Measurements from ENCODE around the gene MAP2K3.
"Not testable (repeated sequence)": the region's sequence is repeated elsewhere in the genome, so short reads cannot be mapped to it uniquely, and the experiment has no call there.

The MAP2K3 gene

GRCh38 chr17:21316887-21317500 is 32.5 kb downstream of the MAP2K3 start:
- in situ Hi-C loops (cut with MboI; ENCODE audit: low pct_unique_long_range_greater_than_20kb, low sequenced_read_pairs), result loop anchor here (25.0 kb wide), 1 partner anchor 470 kb away; no protein-coding TSS in a partner anchor
- DNase-seq, result not testable (repeated sequence)

GRCh38 chr17:21317821-21318220 is 33.3 kb downstream of the MAP2K3 start:
- not testable (repeated sequence) for DNase-seq
- in situ Hi-C loops (cut with MboI; ENCODE audit: low pct_unique_long_range_greater_than_20kb, low sequenced_read_pairs), result loop anchor here (25.0 kb wide), 1 partner anchor 469 kb away; no protein-coding TSS in a partner anchor

DNA sequence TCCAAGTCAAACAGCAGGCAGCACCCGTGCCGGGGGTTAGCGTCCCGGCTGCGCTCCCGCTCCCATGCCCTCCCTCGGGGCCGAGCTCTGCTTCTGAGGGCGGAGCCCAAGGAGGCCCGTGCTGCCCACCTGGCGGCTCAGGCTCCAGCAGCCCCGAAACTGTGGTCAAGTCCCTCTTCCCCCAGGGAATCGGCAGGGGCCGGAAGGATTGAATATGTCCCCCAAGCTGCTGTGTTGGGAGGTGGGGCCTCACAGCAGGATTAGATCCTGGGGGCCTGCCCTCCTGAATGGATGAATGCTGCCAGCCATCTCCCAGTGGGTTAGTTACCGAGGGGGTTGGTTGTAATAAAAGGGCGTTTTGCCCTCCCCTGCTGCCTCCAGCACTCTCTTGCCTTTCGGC is 33.9 kb downstream of the MAP2K3 start:
- DNase-seq, result no peak
- in situ Hi-C loops (cut with MboI; ENCODE audit: low pct_unique_long_range_greater_than_20kb, low sequenced_read_pairs), result loop anchor here (25.0 kb wide), 1 partner anchor 469 kb away; no protein-coding TSS in a partner anchor

- not testable (repeated sequence) for DNase-seq
- in situ Hi-C loops (cut with MboI; ENCODE audit: low pct_unique_long_range_greater_than_20kb, low sequenced_read_pairs), result loop anchor here (25.0 kb wide), 1 partner anchor 468 kb away; no protein-coding TSS in a partner anchor
Measured at GRCh38 chr17:21318856-21319255, 34.3 kb downstream of the MAP2K3 start.

GRCh38 chr17:21319256-21319655 is 34.7 kb downstream of the MAP2K3 start:
- in situ Hi-C loops (cut with MboI; ENCODE audit: low pct_unique_long_range_greater_than_20kb, low sequenced_read_pairs), result loop anchor here (25.0 kb wide), 1 partner anchor 468 kb away; no protein-coding TSS in a partner anchor
- not testable (repeated sequence) for DNase-seq

- in situ Hi-C loops (cut with MboI; ENCODE audit: low pct_unique_long_range_greater_than_20kb, low sequenced_read_pairs), result loop anchor here (25.0 kb wide), 1 partner anchor 467 kb away; no protein-coding TSS in a partner anchor
Measured at GRCh38 chr17:21319686-21320375, 35.3 kb downstream of the MAP2K3 start.

DNA sequence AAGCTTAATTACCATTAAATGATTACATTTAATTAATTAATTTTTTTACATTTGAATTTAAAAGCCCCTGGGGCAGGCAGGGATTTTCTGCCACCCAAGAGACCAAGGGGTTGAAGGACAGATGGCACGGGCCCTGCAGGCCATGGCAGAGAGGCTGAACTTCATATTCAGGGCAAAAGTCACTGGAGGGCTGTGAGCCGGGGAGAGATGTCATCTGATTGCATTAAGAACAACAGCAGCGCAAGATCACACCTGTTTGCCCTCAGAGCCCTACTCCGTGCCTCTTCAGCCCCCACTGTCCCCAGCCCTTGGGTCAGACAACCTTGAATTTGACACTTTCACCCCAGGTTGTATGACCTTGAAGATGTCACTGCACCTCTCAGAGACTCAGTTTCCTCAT is 35.9 kb downstream of the MAP2K3 start:
- in situ Hi-C loops (cut with MboI; ENCODE audit: low pct_unique_long_range_greater_than_20kb, low sequenced_read_pairs), result loop anchor here (25.0 kb wide), 1 partner anchor 467 kb away; no protein-coding TSS in a partner anchor
- DNase-seq, result not testable (repeated sequence)

More at GRCh38 chr17:21319686-21320375, 35.3 kb downstream of the MAP2K3 start:
- DNase-seq, result not testable (repeated sequence)

DNA sequence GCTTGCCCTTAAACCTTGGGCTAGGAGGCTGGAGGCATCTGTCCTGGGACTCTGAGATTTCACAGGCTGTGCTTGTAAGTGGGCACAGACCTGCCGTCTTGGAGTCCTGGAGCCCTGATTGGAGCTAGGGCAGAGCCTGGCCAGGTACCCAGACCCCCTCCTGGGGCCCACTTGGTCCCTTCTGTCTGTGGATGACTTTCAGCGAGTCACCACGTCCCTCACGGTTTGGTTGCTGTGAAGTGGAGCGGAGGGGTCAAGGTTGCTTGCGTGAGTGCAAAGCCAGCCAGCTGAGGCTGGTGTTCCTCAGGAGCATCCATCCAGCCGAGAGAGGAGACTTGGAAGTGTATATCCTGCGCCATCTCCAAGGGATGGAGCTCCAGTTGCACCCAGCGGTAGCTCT is 36.5 kb downstream of the MAP2K3 start:
- in situ Hi-C loops (cut with MboI; ENCODE audit: low pct_unique_long_range_greater_than_20kb, low sequenced_read_pairs), result loop anchor here (25.0 kb wide), 1 partner anchor 466 kb away; no protein-coding TSS in a partner anchor
- DNase-seq, result not testable (repeated sequence)

- not testable (repeated sequence) for DNase-seq
- in situ Hi-C loops (cut with MboI; ENCODE audit: low pct_unique_long_range_greater_than_20kb, low sequenced_read_pairs), result loop anchor here (25.0 kb wide), 1 partner anchor 466 kb away; no protein-coding TSS in a partner anchor
Measured at GRCh38 chr17:21321744-21322191, 37.3 kb downstream of the MAP2K3 start.

- not testable (repeated sequence) for DNase-seq
- in situ Hi-C loops (cut with MboI; ENCODE audit: low pct_unique_long_range_greater_than_20kb, low sequenced_read_pairs), result loop anchor here (25.0 kb wide), 1 partner anchor 464 kb away; no protein-coding TSS in a partner anchor
Measured at GRCh38 chr17:21323257-21324111, 39.0 kb downstream of the MAP2K3 start.

- in situ Hi-C loops (cut with MboI; ENCODE audit: low pct_unique_long_range_greater_than_20kb, low sequenced_read_pairs), result loop anchor here (25.0 kb wide), 1 partner anchor 463 kb away; no protein-coding TSS in a partner anchor
- not testable (repeated sequence) for DNase-seq
Measured at GRCh38 chr17:21324741-21325140, 40.2 kb downstream of the MAP2K3 start.

- in situ Hi-C loops (cut with MboI; ENCODE audit: low pct_unique_long_range_greater_than_20kb, low sequenced_read_pairs), result not testable (repeated sequence)
Measured at GRCh38 chr17:21327921-21328320, 43.4 kb downstream of the MAP2K3 start.

DNA sequence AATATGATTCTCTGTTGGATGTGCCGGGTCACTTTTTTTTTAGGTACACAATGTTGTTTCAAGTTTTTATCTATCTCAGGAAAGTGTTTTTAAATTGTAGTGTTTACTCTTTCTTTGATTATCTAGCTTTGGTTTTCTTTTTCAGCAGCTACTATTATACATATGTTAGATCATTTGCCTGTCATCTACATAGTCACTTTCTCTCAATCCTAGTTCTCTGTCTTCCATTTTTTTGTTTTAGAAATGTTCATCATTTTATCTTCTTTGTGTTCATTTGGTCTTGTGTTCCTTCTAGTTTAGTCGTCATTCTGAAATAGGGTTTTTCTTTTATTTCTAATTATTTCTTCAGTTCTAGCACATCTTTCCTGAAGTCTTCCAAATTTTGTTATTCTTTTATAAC is 44.3 kb downstream of the MAP2K3 start:
- in situ Hi-C loops (cut with MboI; ENCODE audit: low pct_unique_long_range_greater_than_20kb, low sequenced_read_pairs); DNase-seq: not testable (repeated sequence)

More at GRCh38 chr17:21327921-21328320, 43.4 kb downstream of the MAP2K3 start:
- DNase-seq, result not testable (repeated sequence)

GRCh38 chr17:21330436-21331160 is 46.1 kb downstream of the MAP2K3 start:
- no peak for DNase-seq
- in situ Hi-C loops (cut with MboI; ENCODE audit: low pct_unique_long_range_greater_than_20kb, low sequenced_read_pairs), result no loop called here

- DNase-seq; in situ Hi-C loops (cut with MboI; ENCODE audit: low pct_unique_long_range_greater_than_20kb, low sequenced_read_pairs): not testable (repeated sequence)
Measured at GRCh38 chr17:21336541-21337294, 52.2 kb downstream of the MAP2K3 start.

- in situ Hi-C loops (cut with MboI; ENCODE audit: low pct_unique_long_range_greater_than_20kb, low sequenced_read_pairs); DNase-seq: not testable (repeated sequence)
Measured at GRCh38 chr17:21337981-21338625, 53.6 kb downstream of the MAP2K3 start.

DNA sequence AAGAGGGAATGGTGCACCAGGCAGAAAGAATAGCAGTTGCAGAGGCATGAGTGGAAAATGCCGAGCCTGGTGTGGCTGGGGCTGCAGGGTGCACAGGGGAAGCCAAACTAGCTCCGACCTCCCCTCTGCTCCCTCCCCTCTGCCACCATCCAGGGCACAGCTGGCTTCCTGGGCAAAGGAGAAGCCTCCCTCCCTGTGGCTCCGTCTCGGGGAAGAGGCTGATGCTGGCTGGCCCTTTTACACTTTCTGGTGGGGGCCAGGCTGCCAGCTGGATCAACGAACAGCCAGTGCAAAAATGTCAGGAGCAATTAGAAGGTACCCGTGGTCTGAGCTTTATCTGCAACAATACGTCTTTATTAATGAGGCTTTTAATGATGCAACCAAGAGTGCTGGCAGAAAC is 54.5 kb downstream of the MAP2K3 start:
- in situ Hi-C loops (cut with MboI; ENCODE audit: low pct_unique_long_range_greater_than_20kb, low sequenced_read_pairs), result no loop called here
- no peak for DNase-seq

Measured in KBM-7 (cell line).